GM21526 (cell line): ENCODE results near the gene CSE1L.
"Not testable (repeated sequence)": the region's sequence is repeated elsewhere in the genome, so short reads cannot be mapped to it uniquely, and the experiment has no call there.

Experiments
- ATAC-seq: cut with Tn5 transposase; IDR thresholded peaks from one replicate; pipeline ENCODE4 v1.9.1; 2021; ENCODE audit warnings: moderate library complexity; ENCODE audit not compliant: unreplicated experiment, low FRiP score

CSE1L gene

GRCh38 chr20:49046087-49046900 lies at the start of gene CSE1L:
Gene CSE1L (plus strand): TSS chr20:49046312. CDS start chr20:49058464, 12,152 bp downstream.
- ATAC-seq: peak; percentile 76

- ATAC-seq: no peak
Observed at GRCh38 chr20:48999890-49000870, 45.9 kb upstream of the CSE1L start.

GRCh38 chr20:49001741-49002140 lies 44.4 kb upstream of the CSE1L start:
- no peak for ATAC-seq

- no peak for ATAC-seq
Observed at GRCh38 chr20:49006446-49006980, 39.6 kb upstream of the CSE1L start.

- ATAC-seq: no peak
Observed at GRCh38 chr20:49009899-49010631, 36.0 kb upstream of the CSE1L start.

- ATAC-seq: no peak
Observed at GRCh38 chr20:49024220-49024619, 21.9 kb upstream of the CSE1L start.

GRCh38 chr20:49028177-49028576 lies 17.9 kb upstream of the CSE1L start:
- ATAC-seq: not testable (repeated sequence)

- no peak for ATAC-seq
Observed at GRCh38 chr20:49028684-49029083, 17.4 kb upstream of the CSE1L start.

- no peak for ATAC-seq
Observed at GRCh38 chr20:49029203-49029602, 16.9 kb upstream of the CSE1L start.

GRCh38 chr20:49030954-49031619 lies 15.0 kb upstream of the CSE1L start:
- no peak for ATAC-seq

- no peak for ATAC-seq
Observed at GRCh38 chr20:49032455-49032854, 13.7 kb upstream of the CSE1L start.

GRCh38 chr20:49034070-49034732 lies 11.9 kb upstream of the CSE1L start:
- no peak for ATAC-seq

- ATAC-seq: no peak
Observed at GRCh38 chr20:49037962-49038387, 8.1 kb upstream of the CSE1L start.

- no peak for ATAC-seq
Observed at GRCh38 chr20:49039854-49040253, 6.3 kb upstream of the CSE1L start.

GRCh38 chr20:49043000-49043399 lies 3.1 kb upstream of the CSE1L start:
- ATAC-seq: no peak

- no peak for ATAC-seq
Observed at GRCh38 chr20:49045440-49046086, 549 bp upstream of the CSE1L start.

GRCh38 chr20:49052334-49052733 lies 6.2 kb downstream of the CSE1L start:
- ATAC-seq: no peak

- no peak for ATAC-seq
Observed at GRCh38 chr20:49054056-49054643, 8.0 kb downstream of the CSE1L start.
